HEK293T (cell line): ENCODE results near the gene FANCG.

Source experiments
- CTCF ChIA-PET: fragments of 350-600 bp; formaldehyde crosslinking; extraction: SDS; loops from one replicate; lab custom pipeline; 2021; ENCODE audit warnings: antibody characterized with exemption, inconsistent platforms; lab: Yijun Ruan, JAX
- POLR2A ChIA-PET: fragments of 350-600 bp; formaldehyde crosslinking; extraction: SDS; loops from one replicate; lab custom pipeline; 2020; ENCODE audit warnings: antibody characterized with exemption, inconsistent platforms; lab: Yijun Ruan, JAX
- DNase-seq: peaks from one replicate; pipeline ENCODE4 v3.0.0; 2012; ENCODE audit warnings: mixed read lengths; ENCODE audit errors: extremely low spot score
- ARNT ChIP-seq: fragments of 450-650 bp; IDR thresholded peaks from 2 replicates; pipeline ENCODE4 v1.6.1; 2017; ENCODE audit warnings: mild to moderate bottlenecking
- BHLHE40 ChIP-seq: fragments of 450-650 bp; IDR thresholded peaks from 2 replicates; pipeline ENCODE4 v1.6.1; 2016; ENCODE audit warnings: mild to moderate bottlenecking, moderate library complexity, borderline replicate concordance
- CTBP1 ChIP-seq: fragments of 450-650 bp; IDR thresholded peaks from 2 replicates; pipeline ENCODE4 v1.6.1; 2016; ENCODE audit warnings: borderline replicate concordance
- ELF4 ChIP-seq: fragments of 450-650 bp; IDR thresholded peaks from 2 replicates; pipeline ENCODE4 v1.6.1; 2017; ENCODE audit warnings: antibody characterized with exemption
- FOXA1 ChIP-seq: fragments of 450-650 bp; IDR thresholded peaks from 2 replicates; pipeline ENCODE4 v1.6.1; 2016; ENCODE audit warnings: mild to moderate bottlenecking
- FOXK2 ChIP-seq: fragments of 450-650 bp; IDR thresholded peaks from 2 replicates; pipeline ENCODE4 v1.6.1; 2016; ENCODE audit warnings: mild to moderate bottlenecking
- FOXM1 ChIP-seq: fragments of 450-650 bp; IDR thresholded peaks from 2 replicates; pipeline ENCODE4 v1.6.1; 2017; ENCODE audit warnings: mild to moderate bottlenecking, borderline replicate concordance
- HDGF ChIP-seq: fragments of 450-650 bp; IDR thresholded peaks from 2 replicates; pipeline ENCODE4 v1.6.1; 2017; ENCODE audit warnings: antibody characterized with exemption, borderline replicate concordance
- L3MBTL2 ChIP-seq: fragments of 450-650 bp; conservative IDR thresholded peaks from 2 replicates; pipeline ENCODE4 v1.6.1; 2016; ENCODE audit warnings: mild to moderate bottlenecking
- LEF1 ChIP-seq: fragments of 450-650 bp; IDR thresholded peaks from 2 replicates; pipeline ENCODE4 v1.6.1; 2017; ENCODE audit warnings: mild to moderate bottlenecking, borderline replicate concordance
- NFRKB ChIP-seq: fragments of 450-650 bp; IDR thresholded peaks from 2 replicates; pipeline ENCODE4 v1.6.1; 2016; ENCODE audit warnings: mild to moderate bottlenecking, moderate library complexity
- SP1 ChIP-seq: fragments of 450-650 bp; IDR thresholded peaks from 2 replicates; pipeline ENCODE4 v1.6.1; 2017
- SUZ12 ChIP-seq: fragments of 450-650 bp; IDR thresholded peaks from 2 replicates; pipeline ENCODE4 v1.6.1; 2016; ENCODE audit warnings: mild to moderate bottlenecking
- TARDBP ChIP-seq: fragments of 450-650 bp; IDR thresholded peaks from 2 replicates; pipeline ENCODE4 v1.6.1; 2016
- ZNF384 ChIP-seq: fragments of 450-650 bp; IDR thresholded peaks from 2 replicates; pipeline ENCODE4 v1.6.1; 2016
- TF ChIP-seq, protein P1 (sequence below): fragments of 450-650 bp; IDR thresholded peaks from 2 replicates; pipeline ENCODE4 v1.6.1; 2016

The FANCG gene

DNA sequence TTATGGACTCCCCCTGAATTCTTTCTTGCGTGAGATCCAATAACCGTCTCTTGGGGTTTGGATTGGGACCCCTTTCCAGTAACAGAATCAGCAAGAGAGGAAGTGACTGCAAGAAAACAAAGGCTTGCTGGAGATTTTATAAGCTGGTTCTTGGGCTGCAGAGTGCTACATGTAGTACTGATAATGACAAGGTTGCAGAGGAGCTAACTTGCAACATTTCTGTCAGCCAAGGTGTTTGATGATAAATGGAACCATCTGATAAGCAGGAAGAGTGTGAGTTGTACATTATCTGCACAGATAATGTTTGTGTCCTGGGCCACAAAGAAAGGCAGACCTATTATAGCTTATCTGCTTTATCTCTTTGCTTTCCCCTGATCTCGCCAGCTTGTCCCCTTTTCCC lies 53.1 kb downstream of the FANCG start:
- TF ChIP-seq, protein P1, sequence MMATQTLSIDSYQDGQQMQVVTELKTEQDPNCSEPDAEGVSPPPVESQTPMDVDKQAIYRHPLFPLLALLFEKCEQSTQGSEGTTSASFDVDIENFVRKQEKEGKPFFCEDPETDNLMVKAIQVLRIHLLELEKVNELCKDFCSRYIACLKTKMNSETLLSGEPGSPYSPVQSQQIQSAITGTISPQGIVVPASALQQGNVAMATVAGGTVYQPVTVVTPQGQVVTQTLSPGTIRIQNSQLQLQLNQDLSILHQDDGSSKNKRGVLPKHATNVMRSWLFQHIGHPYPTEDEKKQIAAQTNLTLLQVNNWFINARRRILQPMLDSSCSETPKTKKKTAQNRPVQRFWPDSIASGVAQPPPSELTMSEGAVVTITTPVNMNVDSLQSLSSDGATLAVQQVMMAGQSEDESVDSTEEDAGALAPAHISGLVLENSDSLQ = no peak
- TF ChIP-seq SP1 (no peak), FOXM1 (no peak), FOXK2 (no peak), TARDBP (no peak), ELF4 (no peak), NFRKB (no peak), L3MBTL2 (no peak), BHLHE40 (no peak), ARNT (no peak), HDGF (no peak), LEF1 (no peak), CTBP1 (no peak), FOXA1 (no peak), ZNF384 (no peak), SUZ12 (no peak)
- ChIA-PET POLR2A (no interaction called here), CTCF (interaction anchor here (1.7 kb wide), 1 partner anchor 24 kb away, joined by 6 read pairs; no protein-coding TSS in a partner anchor)
- no peak for DNase-seq
